NCI-H82 treated with DMSO at 0.1 percent for 48 hours (cell line): ENCODE results near the gene ETS1.
"Not testable (repeated sequence)": the region's sequence is repeated elsewhere in the genome, so short reads cannot be mapped to it uniquely, and the experiment has no call there.

Experiments used
- DNase-seq: peaks from one replicate; lab custom pipeline; 2025; ENCODE audit not compliant: unreplicated experiment; lab: John Stamatoyannopoulos, UW

ETS1 gene

DNA sequence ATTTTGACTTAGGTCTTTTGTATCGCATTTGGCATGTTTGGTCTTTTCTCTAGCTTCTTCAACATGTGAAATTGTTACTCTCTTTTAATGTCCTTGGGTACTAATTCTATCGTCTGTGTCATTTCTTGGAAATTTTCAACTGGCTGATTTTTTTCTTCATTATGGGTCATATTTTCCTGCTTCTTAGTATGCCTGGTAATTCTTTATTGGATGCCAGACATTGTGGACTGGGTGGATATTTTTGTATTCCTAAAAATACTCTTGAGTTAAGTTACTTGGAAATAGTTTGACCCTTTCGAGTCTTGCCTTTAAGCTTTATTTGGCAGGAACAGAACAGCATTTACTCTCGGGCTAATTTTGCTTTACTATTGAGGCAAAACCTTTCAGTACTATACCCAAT is 140.1 kb downstream of the ETS1 start:
- DNase-seq = no peak

DNA sequence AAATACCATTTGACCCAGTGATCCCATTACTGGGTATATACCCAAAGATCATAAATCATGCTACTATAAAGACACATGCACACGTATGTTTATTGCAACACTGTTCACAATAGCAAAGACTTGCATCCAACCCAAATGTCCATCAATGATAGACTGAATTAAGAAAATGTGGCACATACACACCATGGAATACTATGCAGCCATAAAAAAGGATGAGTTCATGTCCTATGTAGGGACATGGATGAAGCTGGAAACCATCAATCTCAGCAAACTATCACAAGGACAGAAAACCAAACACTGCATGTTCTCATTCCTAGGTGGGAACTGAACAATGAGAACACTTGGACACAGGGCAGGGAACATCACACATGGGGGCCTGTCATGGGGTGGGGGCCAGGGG is 141.4 kb downstream of the ETS1 start:
- DNase-seq = not testable (repeated sequence)

DNA sequence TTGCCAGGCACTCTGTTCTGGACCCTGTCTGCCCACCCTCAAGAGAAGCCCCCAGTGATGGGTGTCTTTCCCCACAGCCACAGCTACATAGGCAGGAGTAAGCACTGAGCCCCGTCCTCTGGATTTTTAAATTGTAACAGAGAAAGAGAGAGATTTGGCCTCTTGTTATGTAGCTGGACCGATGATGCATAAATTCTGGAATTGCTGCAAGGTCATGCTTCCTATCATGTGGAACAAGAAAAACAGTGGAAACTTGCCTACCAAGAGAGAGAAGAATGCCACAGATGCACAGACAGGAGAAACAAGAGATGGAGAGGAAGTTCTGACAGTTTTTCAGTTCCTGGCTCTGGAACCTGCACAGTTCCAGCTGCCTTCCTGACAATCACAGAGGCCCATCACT is 150.2 kb downstream of the ETS1 start:
- DNase-seq = no peak

DNA sequence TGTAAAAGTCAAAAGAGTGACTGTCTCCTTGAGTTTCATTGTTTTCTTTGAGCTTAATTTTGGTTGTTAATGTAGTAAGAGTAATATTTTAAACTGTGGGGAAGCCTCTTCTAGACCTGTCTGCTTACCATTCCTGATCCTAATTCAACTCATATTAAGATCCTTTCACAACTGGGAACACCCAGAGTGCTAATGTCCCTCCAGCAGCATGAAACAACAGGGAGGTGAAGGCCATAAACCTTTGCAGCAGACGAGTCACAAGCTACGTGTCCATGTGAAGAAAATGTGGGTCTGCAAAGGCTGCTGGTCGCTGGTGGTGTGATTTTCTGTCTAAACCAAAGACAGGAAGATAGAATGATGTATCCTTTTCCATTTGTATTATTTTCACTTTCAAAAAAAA is 152.5 kb downstream of the ETS1 start:
- no peak for DNase-seq

DNA sequence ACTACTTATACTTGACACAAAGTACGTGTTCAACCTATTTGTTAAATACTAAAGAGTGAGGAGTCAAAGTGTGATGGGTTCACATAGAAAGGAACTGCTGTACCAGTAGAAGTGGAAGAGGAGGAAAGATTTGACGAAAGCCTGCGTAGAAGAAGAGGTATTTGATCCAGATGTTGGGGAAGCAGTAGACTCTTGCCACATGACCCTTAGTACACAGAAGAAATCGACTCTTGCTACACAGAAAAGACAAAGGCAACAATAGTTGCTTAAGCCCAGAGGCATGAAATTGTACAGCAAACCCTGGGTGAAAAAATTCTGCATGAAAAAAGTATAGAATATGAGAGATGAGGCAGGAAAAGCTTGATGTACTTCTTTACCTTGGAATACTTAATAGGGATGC is 152.9 kb downstream of the ETS1 start:
- DNase-seq = no peak

DNA sequence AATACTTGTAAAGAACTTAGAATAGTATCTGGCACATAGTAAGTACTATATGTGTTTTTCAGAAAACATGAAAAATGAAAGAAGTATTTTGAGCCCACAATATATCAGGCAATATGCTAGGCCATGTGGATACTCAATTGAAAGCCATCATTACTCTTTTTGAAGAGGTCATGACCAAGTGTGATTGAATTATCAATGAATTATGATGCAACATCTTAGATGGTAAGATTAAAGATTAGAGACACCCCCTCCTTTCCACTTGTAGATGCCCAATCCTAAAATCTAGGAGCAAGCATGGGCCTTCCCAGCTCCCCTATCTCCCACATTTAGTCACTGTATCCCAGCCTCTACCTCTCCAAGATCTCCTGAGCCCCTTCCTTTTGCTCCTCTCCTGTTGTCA is 154.4 kb downstream of the ETS1 start:
- DNase-seq = no peak

DNA sequence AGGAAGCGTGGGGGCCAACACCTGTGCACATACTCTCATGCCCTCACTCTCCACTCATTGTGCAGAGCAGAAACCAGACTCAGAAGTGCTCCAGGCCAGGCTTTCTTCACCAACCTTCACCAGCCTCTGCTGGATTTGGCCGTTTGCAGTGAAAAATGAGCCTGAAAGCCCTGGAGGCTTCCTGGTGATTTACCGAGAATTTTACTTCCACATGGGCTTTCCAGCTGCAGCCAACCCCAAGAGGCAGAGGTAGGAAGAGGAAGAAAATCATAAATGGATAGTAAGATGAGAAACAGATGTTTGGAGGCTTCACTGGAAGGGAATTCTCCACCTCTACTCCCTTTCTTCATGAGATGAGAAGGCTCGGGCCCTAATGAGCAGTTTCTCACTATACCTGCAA is 155.4 kb downstream of the ETS1 start:
- no peak for DNase-seq

DNA sequence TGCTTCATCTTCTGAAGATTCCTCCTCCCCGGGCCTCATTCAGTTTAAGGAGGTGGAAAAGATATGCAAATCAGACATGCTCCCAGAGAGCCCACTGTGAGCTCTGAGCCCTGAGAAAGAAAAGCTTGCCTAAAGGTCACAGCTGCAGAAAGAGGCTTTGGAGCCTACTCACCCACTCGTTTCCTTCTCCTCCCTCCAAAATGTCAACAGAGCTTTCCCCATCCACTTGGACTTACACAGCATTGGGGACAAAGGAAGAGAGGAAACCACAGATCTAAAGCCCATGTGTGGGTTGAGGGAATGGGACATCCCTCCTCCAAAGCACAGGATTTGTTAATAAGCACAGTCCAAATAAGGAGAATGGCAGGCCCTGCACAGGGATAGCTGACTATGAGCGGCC is 158.4 kb downstream of the ETS1 start:
- no peak for DNase-seq

DNA sequence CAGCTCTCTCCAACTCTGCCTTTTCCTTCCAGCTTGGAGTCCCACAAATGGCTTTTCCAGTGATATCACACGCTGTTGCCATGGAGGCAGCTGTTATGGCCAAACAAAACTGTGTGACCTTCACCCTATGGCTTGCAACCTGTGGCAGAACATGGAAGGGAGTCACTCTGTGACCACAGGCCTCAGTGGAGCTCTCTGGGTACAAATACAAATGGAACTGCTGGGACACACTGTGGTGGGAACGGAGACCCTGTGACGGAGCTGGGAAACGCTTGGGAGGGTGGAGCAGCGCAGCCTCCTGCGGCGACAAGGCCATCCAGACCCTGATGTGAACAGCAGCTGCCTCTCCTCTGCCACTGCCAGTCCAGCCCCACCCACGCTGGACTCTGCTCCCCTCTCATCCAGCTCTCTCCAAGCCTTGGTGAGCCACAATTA is 162.5 kb downstream of the ETS1 start:
- DNase-seq = no peak

DNA sequence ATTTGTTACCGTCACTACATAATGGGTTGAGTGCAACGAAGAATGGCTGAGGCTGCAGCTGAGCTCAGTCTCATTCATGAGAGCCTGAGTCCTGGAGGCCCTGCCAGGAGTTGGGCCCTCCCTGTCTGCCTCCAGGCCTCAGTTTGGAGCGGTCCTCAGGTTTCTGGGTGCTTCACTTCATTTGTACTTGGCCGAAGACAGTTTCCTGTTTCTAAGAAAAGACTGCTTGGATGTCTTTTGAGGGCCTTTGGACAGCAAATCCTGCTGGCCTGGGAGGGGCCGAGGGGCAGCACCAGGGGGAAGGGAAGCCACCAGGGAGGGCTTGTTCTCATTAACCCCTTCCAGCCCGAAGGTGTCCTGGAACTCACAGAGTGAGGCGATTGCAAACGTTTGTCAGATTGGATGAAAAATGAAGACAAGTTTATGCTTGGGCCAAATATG is 163.1 kb downstream of the ETS1 start:
- DNase-seq = no peak

DNA sequence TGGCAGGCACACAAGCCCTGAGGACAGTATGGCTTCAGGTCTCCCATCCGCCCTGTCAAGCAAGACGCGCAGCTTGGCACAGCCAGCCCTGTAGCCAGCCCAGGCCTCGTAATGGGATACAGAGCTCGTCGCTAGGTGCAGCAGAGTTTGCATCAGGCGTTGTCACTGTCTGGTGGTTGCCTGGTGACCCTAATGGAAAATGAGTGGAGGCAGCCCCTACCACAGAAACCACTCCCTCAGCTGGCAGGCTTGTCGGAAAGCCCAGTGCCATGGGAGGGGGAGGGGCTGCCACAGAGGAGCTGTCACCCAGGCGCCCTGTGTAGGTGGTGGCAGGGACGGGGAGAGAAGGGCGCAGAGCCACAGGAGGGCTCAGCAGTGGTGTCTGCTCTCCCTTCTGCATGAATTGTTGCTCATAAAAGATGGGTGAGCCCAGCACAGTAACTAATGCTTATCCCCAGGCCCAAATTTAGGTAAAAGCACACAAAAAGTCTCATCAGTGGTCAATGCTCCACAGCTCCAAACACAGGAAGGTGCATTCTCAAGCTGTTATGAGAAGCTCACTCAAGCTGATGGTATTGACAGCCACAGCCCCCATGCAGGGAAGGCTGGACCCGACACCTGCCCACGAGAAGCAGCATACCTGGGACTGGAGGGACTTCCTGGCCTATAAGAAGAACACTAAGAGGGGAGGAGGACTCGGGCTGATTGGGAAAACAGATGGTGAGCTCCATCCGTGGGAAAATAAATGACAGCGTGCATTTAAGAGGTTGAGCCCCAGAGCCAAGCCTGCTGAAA is 164.6 kb downstream of the ETS1 start:
- DNase-seq = no peak

DNA sequence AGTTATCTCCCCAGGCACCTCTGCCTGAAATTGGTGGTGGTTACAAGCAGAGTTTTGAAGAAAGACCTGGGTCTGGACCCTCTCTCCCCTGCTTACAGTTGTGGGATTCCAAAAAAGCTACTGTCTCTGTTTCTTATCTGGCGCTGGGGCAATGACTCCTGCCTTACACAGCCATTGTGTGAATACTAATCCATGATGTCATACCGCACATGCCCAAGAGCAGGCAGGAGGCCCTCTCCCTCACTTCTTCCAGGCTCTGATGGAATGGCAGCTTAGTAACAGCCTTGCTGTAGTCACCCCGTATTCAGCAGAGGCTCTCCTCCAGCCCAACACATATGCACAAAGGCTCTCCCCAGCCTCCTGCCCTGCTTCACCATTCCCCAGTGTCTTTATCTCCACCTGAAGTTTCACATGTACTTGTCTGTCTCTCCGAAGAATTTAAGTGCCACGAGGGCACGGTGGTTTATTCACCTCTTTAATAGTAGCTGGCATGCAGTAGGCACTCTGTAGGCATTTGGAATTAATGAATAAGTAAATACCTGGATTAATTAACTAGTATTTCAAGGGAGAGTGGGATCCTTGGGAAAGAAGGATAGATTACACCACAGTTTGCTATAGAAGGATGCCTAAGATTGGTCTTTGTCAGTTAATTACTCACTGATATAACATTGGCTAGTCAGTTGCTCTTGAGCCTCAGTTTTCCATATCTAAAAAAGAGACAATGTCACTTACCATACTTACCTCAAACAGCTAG is 165.6 kb downstream of the ETS1 start:
- DNase-seq = no peak

DNA sequence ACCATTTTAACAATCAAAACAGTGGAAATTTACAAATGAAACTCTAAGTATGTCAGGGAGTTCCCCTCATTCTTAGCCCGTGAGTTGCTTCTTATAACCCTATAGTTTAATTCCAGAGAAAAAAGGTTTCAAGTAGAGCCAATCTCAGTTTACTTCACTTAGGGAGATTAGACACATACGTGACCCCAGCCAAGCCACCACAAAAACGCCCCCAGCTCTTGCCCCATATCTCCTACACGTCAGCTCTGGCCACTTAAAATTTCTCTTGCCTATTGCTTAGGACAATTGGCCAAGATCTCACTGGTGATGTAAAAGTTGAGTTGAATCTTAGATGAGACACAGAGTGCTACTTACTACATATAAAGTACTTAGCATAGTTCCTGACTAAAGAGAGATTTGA is 166.4 kb downstream of the ETS1 start:
- no peak for DNase-seq

DNA sequence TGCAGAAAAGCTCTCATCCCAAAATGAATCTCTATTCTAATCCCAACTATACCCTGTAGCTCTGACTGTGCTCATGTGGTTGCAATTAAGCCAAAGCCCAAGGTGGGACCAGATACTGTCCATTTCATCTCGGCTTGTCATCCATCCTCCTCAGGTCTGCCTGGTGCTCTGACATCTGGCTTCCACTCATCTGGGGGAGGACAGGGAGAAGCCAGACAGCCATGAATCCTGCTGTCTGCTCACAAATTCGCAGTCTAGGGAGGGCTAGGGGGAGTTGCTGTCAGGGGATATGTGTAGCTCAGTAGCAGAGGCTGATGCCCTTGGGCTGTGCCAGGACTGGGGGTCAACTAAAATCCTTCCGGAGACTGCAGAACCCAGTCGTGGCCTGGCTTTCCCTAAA is 167.1 kb downstream of the ETS1 start:
- DNase-seq = no peak

DNA sequence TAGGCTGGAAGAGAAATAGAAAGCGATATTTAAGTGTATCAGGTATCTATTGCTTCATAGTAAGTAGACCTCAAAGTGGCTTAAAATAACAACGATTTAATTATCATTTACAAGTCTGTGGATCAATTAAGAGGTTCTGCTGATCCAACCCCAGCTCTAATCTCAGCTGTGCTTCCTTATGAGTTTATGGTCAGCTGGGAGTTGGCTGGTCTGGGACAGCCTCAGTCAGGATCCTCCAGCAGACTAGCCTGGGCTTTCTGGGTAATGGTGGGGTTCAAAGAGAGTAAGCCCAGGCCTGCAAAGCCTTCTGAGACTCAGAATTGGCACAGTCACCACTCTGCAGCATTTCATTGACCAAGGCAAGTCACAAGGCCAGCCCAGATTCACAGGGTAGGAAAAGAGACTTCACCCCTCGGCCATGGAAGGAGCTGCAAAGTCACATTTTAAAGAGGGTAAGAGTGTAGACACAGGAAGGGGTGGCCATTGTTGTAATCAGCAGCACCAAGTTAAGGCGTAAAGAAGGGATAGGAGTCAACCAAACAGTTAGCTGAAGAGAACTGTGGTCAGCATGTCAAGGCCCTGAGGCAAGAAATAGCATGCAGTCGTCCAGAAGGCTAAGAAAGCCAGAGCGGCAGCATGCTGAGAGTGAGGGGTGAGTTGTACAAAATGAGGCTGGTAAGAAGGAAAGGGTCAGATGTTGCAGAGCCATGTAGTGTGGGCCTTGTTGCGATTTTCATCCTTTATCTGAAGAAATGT is 168.2 kb downstream of the ETS1 start:
- DNase-seq = no peak

DNA sequence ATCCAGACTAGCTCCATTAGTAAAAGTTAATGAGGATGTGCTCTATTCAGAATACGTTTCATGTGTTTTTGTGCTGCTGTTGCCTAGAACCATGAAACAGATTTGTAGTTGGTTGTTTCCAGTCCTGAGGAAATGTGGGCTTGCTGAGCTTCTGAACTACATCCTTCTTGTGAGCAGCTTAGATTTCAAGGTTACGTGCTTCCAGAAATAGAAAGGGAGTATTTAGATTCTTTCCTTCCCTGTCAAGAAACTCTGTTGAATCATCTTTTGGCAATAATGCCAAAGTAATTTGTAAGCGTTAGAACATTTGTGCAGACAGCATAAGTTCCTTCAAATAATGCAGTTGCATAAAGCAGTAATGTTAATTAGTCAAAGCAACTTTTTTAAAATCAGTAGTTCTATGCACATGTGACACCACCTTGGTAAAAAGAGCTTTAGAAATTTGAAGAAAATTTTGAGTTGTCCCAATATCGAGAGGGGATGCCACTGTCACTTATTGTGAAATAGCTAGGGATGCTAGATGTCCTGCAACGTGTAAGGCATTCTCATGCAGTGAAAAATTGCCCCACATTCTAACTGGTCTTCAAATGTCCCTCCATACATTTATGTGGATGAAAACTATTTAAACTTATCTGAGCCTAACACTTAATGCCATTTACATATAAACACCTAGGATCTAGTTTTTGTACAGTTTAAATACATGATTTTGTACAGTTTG is 169.6 kb downstream of the ETS1 start:
- DNase-seq = no peak

DNA sequence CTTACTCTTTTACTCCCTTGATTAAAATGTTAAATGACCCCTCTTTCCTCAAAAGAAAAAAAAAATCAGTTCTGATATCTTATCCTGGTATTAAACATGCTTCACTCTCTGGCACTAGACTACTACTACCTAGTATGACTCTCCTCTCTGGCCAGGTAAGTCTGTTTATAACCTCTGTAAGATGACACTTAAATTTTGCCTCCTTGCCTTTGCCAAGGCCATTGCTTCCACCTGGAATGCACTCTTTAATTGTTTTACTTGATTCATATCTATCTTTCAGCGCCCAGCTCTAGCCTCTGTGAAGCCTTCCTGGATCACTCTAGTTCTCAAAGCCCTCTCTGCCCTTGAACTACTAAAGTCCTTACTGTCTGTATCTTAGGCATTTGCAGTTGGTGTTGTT is 170.4 kb downstream of the ETS1 start:
- DNase-seq = no peak

DNA sequence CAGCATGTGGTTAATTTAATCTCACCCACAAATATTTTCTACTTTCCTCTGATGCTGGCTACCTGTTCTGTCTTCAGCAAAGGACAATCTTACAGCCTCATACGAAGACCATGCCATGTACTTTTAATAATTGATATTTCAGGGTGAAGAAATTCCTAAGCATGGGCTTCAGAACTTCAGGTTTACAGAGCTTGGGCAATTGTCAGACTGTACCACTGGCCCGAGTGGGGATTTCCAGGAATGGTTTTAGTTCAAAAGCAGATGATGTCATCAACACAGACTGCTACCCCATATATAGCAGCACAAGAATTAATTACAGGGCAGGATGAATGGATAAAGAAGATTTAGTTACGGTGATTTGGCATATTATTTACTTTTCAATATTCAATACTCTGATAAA is 171.8 kb downstream of the ETS1 start:
- no peak for DNase-seq

DNA sequence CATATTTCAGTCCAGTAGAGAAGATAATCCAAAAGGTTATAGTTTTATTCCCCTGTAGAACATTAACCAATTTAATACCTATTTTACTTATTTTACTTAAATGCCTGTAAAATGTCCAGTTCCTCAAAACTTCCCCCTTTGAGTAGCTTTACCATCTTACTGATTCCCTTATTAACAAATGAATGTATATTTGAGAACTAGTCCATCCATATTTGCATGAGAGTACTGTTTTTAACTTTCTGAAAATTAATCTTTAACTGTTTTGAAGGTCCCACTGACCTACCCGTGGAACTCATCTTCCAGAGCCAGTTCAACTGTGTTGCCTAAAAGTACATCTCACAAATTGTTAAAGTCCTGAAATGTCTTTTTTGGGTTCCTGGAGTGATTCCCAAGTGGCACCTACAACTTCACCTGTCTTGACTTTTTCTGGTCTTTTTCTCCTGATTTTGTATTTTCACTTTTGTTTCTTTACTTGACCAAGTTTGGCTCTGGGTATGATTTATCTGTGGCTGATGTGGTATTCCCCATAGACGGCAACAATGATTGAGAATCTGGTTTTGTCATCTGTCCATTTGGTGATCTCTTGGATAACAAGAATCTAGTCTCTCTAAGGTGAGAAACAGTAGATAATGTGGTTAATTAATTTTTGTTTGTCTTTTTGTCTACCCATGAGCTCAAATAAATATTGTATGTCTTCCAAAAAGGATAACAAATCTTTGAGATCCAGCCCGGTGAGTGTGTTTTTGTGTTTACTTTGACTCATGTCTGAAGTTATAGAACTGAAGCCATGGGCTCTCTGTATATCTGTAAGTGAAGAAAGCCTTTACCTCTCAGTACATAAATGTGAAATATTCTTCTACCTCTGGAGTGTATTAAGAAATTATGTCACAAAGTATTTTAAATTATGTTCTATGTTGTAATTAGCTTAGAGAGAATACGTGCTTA is 174.2 kb downstream of the ETS1 start:
- no peak for DNase-seq

DNA sequence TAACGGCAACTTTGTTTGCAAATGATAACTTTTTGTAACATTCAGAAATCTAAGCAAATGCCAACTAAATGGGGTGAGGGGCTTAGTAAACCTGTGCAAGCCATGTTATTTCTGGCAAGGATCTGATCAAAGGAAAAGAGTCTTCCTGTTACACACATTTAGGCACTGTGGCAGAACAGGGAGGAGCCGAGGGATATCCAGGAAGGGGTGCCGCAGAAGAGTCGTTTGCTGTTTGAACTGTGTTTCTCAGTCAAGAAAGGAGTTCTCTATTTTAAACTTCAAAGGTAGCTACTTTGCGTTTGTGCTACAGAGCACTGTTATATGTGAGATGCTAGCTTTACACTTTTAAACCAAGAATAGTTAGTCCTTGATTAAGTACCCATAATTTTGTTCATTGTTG is 175.5 kb downstream of the ETS1 start:
- no peak for DNase-seq
